Mesenteric fat pad (tissue), 1 donor: ENCODE data around the gene CPN1. TPM values are rescaled to one million over a fixed set of nuclear protein-coding genes. Genes with fewer than 3 reads are reported as not detected.
"Not testable (repeated sequence)": the region's sequence is repeated elsewhere in the genome, so short reads cannot be mapped to it uniquely, and the experiment has no call there.

ENCODE experiments used
- DNase-seq: peaks from one replicate; pipeline ENCODE4 v3.0.0-alpha.2; 2020; ENCODE audit warnings: low spot score
- long read RNA-seq: library from polyadenylated mRNA; unstranded; transcript quantifications from one replicate; pipeline ENCODE4 v2.0.0, GENCODE V29; 2020
- total RNA-seq: library from RNA; stranded (reverse); fragmentation: NEBNext Ultra II Directional; extraction: Animal tissue kit (Norgen Biotek cat#: 25700); gene quantifications from one replicate; pipeline ENCODE4 v1.2.1, GENCODE V29; 2021
- donor health status: DM: yes; HTN: yes; CAD: no.

CPN1 gene
- not detected for total RNA-seq
- long read RNA-seq = 0 reads

DNA sequence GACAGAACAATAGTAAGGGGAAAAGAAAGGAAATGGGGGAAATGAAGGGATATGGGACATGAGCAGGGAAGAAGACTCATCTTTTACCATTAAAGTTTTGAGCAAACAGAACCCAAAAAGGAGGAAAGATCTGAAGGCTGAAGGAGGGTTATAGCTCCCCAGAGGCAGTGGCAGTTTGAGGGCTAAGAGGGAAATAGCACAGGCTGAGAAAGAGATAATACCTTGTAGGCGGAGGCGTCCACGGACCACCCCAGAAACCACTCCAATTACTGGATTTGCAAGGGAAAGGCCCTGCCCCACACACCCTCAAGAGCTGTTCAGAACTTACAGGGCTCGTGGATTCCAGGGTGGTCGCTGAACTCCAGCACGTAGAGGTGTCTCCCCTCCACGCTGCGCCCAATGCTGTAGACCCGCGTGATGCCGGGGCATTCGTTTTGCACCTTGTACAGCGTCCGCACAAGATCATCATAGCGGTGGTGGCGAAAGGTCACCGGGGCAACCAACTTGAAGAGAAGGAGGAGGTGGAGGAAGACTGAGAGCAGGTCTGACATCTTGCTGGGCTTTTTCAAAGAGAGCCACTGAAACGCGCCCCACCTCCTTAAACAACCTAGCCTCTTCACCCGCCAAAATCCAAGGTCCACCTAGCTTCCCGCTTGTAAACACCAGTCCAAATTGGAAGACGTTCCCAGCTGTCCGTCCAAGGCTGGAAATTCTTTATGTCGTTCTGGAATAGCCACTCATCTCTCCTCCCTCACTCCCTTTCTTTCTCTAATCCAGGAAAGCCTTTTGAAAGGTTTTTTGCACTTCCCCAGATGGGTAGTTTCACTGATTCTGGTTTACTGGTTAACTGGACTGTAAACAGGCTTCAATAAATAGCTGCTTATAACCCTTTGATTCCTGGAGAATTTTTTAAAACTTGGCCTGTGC, at the start of gene CPN1:
TSS of gene CPN1 (minus strand) at position 795 of the 927 bp plus-strand sequence. CDS start at position 551, 244 bp downstream.
- no peak for DNase-seq

DNA sequence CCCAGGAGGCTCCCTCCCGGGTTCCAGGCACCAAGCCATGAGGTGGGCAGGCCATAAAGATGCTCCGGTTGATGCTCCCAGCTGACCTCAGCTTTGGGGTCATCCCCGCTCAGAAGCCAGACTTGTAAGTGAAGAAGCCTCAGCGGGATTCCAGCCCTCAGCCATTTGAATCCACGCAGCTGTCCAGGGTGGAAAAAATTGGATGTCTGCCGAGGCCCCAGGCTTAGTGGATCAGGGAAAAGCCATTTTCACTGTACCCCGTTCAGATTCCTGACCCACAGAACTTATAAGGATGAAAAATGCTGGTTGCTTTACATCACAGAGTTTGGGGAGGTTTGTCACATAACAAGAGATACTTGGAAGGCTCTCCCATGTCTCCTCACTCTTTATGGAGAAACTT, 49.2 kb upstream of the CPN1 start:
- no peak for DNase-seq

DNA sequence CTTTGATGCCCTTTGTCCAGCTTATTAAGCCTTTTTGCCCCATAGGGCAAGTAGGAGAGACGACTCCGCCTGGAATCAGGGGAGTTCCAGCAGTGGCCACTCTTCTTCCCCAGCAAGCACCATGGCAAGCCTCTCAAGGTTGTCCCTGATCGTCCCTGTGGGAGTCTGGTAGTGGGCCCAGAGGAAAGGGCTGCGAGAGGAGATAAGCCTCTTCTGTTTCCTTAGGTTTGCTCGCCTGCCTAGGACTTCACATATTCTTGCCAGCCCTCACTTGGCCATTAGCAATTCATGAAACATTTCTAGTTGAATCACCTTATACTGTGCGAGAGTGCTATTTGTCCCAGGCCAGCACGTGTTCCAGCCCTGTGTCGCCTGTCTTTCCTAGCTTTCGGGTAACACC, 47.8 kb upstream of the CPN1 start:
- DNase-seq = no peak

DNA sequence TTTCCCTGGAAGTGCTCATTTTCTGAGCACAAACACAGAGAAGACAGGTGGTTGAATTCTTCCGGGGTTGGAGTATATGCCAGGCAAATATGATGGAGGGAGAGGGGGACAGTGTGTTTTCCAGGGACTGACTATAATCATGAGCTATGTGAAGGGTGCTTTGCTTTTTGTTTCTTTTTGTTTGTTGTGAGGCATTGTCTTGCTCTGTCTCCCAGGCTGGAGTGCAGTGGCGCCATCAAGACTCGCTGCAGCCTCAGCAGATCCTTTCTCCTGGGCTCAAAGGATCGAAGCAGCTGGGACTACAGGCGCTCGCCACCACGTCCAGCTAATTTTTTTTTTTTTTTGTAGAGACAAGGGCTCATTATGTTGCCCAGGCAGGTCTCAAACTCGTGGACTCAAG, 47.3 kb upstream of the CPN1 start:
- DNase-seq = no peak

DNA sequence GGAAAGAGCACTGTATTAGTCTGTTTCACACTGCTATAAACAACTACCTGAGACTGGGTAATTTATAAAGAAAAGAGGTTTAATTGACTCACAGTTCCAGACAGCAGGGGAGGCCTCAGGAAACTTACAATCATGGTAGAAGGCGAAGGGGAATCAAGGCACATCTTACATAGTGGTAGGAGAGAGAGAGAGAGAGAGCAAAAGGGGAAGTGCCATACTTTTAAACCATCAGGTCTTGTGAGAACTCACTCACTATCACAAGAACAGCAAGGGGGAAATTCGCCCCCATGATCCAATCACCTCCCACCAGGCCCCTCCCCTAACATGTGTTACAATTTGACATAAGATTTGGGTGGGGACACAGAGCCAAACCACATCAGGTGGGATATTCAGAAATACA, 43.7 kb upstream of the CPN1 start:
- DNase-seq = not testable (repeated sequence)

DNA sequence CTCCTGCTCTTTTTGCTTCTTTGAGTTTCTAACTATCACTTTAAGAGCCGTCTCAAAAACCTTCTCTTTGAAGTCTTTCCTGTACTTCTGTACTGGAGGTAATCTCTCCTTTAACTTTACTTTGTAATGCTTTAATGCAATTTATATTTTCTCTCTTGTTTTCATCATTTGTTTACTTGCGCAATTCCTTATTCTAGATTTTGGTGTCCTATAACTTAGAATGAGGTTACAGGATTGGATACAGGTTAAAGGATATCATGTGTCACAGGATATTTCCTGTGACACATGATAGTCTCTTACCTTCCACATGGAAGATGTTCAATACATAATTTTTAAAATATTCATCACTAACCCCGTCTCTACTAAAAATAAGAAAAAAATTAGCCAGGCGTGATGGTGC, 42.4 kb upstream of the CPN1 start:
- no peak for DNase-seq

DNA sequence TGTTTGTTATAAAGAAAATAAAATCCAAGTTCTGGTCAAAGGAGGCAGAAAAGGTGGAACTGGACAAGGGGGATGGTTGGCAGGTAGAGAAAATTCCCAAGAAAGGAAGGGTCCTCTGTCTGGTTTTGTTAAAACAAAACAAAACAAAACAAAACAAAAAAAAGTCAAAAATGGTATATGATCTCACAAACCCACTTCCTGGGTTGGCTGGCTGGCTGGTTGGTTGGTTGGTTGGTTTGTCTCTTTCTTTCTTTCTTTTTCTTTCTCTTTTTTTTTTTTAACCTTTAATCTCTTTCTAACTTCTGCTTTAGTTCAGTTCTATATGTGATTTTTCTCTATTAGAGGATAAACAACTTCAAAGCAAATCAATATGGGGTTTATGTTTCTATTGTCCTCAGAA, 41.1 kb upstream of the CPN1 start:
- DNase-seq = no peak

DNA sequence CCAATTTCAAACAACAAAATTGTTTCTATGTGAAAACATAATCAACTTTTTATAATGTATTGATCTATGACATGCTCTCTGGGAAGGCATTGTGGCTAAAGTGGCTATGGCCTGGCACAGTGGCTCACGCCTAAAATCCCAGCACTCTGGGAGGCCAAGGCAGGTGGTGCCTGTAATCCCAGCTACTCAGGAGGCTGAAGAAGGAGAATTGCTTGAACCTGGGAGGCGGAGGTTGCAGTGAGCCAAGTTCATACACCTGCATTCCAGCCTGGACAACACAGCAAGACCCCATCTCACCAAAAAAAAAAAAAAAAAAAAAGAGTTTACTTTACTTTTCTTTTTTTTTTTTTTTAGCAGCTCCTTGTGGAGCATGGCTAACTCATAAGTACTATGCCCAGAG, 38.9 kb upstream of the CPN1 start:
- DNase-seq = no peak

DNA sequence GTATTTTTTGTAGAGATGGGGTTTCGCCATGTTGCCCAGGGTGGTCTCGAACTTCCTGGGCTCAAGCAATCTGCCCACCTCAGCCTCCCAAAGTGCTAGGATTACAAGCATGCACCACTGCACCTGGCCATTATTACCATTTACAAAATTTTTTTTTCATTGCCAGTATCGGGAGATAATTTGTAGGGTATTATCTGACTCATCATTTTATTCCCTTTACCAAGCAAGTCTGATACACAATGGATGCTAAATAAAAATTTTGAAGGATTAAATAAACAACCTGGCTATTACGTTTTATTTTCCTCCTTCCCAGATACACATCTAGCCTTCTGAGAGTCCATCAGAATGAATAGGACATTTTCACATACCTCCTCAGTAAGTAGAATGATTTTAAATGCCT, 38.1 kb upstream of the CPN1 start:
- no peak for DNase-seq

DNA sequence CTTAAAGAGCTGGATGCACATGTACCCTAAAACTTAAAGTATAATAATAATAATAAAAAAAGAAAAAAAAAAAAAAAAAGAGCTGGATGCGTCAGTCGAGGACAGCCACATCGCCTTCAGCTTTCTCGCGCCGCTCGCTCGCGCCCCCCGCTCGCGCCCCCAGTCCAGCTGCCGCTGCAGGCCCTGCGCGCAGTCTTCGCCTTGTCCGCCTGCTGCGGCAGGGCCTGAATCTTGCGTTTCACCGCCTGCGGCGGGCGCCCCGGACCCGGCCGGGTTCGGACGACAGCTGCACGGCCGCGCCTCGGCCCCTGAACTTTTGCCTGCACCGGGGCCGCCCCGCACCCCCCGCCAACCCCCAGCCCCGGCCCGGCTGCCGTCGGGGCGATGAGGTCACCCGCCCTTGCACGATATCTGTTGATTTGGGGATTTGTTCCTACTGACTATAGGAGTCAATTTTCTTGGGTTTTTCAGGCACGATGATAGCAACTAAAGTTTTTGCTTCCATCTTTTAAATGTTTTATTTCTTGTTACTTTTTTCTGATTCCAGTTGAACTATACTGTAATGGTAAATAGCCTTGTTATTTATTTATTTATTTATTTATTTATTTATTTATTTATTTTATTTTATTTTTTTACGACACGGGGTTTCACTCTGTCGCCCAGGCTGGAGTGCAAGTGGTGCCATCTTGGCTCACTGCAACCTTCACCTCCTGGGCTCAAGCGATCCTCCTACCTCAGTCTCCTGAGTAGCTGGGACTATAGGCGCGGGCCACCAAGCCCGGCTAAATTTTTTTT, 33.5 kb upstream of the CPN1 start:
- DNase-seq = no peak

DNA sequence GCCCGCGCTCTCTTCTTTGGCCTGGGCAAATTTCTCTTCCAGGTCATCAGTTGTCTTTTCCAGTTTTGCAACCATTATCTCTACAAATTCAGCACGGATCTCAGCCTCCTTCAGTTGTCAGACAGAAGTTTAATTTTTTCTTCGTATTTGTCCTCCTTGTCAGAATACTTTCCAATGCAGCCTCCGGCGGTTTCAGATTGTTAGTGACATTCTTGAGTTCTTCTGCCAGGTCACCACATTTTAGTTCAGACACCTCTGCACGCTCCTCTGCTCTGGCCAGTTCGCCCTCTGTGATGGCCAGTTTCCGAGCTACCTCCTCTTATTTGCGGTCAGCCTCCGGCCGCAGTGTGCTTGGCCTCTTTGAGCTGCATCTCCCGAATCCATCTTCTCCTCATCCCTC, 32.8 kb upstream of the CPN1 start:
- DNase-seq = no peak

DNA sequence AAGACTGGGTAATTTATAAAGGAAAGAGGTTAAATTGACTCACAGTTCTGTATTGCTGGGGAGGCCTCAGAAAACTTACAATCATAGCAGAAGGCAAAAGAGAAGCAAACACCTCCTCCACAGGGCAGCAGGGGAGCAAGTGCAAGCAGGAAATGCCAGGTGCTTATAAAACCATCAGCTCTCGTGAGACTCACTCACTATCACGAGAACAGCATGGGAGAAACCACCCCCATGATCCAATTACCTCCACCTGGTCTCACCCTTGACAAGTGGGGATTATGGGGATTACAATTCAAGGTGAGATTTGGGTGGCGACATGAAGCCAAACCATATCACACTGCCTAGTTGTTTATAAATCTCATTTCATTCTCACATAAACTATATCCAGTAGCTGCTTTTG, 28.0 kb upstream of the CPN1 start:
- no peak for DNase-seq

DNA sequence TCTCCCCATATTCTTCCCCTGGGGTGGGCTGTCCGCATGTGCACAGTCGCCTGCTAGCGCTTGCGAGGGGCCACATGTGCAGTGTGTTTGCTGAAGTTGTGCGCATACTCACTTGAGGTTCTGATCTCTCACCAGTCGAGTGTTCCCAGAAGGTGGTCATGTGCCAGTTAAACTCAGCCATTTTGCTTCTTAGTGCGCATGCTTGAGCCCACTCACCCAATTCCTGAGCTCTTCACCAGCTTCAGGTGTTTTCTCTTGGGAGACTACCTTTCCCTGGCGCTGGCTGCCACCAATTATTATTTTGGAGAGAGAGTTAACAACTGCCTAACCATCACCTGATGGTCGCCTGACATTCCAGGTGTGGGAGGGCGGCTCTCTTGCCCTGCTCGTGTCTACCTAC, 25.2 kb upstream of the CPN1 start:
- DNase-seq = no peak

DNA sequence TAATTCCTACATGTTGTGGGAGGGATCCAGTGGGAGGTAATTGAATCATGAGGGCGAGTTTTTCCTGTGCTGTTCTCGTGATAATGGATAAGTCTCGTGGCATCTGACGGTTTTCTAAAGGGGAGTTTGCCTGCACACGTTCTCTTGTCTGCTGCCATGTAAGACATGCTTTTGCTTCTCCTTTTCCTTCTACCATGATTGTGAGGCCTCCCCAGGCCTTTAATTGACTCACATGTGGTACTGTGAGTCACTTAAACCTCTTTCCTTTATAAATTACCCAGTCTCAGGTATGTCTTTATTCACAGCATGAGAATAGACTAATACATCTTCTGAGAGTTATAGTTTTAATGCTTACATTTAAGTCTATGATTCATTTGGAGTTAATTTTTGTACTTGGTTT, 22.6 kb upstream of the CPN1 start:
- no peak for DNase-seq

DNA sequence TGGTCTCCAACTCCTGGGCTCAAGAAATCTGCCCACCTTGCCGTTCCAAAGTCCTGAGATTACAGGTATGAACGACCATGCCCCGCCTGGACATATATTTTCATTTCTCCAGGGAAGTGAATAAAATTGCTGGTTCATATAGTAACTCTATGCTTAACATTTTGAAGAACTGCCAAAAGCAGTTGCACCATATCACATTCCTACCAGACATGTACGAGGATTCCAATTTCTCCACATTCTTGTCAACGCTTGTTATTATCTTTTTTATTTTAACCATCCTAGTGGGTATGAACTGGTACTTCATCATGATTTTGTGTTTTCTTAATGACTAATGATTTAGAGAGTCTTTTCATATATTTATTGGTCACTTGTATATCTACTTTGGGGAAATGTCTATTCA, 21.9 kb upstream of the CPN1 start:
- DNase-seq = no peak

DNA sequence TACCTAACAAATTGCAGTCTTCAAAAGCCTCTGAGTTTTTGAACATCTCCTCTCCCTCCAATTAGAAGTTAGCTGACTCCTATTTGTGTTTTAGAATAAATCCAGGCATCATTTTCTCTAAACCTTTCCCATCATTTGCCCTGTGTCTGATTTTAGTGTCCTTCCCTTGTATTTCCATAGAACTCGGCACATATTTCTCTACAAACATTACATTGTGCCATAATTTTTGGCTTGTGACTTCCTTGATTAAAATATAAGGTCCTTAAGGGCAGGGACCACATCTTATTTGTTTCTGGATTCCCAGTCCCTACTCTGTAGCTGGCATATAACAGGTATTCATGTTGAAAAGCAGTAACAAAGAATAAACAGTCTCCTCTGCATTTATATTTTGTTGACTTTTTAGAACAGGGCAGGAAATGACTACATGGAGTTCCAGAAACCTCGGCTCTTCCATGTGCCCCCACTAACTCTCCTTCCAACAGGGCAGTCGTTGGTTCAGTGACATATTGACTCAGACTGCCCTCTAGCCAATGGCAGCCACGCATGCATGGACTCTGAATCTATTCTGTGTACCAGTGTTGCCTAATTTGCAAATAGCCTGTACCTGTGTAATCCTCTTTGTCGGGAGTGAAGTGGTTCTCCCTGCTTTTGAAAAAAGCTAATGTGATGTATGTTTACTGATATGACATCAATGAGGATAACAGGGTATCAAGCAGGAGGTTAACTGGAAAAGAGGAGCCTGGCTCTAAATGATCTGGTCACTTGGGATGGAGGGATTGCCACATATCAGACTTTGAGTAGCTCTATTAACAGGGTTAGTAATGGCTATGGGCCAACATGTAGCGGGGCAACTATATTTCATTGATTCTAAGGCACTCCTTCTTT, 19.8 kb upstream of the CPN1 start:
- no peak for DNase-seq

DNA sequence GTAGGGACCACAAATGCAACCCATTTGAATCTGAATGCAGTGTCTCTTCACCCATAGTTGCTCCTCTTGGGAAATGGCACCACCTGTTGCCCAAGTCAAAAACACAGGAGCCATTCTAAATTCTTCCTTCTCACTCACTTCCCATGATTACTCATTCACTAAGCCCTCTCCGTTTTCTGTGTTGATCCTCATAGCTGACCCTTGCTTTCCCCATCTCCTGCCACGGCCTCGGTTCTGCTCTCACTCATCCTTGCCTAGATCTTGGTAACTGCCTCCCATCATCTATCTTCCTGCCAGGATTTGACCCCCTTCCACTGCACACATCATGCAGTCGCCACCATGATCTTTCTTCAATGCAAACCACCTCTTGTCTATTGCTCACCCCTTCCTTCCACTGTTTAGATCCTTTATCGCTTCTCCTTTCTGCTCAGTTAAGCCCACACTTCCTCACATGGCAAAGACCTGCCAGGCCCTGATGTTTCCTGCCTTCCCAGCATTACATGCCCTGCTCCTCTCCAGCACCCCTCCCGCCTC, 19.0 kb upstream of the CPN1 start:
- no peak for DNase-seq

DNA sequence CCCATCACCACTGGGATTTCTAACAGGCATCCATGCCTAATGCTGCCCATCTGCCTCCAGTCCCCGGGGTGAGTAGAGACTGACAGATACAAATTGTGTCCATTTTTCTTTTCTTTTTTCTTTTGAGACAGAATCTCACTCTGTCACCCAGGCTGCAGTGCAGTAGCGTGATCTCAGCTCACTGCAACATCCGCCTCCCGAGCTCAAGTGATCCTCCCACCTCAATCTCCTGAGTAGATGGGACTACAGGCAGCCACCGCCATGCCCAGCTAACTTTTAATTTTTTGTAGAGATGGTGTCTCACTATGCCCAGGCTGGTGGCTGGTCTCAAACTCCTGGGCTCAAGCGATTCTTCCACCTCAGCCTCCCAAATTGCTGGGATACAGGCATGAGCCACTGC, 7.6 kb upstream of the CPN1 start:
- no peak for DNase-seq

DNA sequence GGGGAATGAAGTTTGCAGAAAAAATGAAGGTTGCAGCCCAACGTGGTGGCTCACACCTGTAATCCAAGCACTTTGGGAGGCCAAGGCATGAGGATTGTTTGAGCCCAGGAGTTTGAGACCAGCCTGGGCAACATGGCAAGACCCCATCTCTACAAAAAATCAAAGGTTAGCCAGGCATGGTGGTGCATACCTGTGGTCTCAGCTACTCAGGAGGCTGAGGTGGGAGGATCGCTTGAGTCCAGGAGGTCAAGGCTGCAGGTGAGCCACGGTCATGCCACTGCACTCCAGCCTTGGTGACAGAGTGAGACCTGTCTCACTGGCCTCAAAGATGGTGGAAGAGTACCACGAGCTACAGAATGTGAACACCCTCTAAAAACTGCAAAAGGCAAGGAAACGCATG, 5.0 kb upstream of the CPN1 start:
- not testable (repeated sequence) for DNase-seq

DNA sequence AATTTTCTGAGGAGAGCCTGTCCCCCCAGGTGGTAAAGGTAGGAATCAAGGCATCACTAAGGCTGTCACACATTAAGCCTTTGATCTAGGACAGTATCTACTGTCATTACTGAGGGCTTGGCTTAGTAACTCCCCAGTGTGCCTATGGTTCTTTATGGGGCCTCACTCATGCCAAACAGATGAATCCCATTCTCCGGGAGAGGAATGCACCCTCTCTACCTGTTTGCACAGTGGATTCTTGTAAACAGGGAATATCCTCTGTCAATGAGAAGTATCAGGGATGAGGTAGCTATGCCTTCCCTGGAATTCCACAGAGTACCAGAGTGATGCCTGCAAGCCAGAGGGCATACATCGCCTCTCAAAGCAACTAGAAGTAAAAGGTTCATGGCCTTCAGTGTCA, 3.9 kb upstream of the CPN1 start:
- DNase-seq = no peak

DNA sequence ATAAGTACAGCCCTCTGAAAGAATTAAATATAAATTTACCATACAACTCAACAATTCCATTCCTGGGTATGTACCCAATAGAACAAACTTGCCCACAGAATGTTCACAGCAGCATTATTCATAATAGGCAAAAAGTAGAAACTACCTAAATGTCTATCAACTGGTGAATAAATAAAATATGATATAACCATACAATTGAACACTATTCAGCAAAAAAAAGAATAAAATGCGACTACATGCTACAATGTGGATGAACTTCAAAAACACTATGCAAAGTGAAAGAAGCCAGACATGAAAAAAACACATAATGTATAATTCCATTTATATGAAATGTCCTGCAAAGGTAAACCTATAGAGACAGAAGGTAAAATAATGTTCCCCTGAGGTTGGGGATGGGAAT, 2.0 kb upstream of the CPN1 start:
- no peak for DNase-seq
